ENCODE measurements around the gene KCNQ1.

Gene KCNQ1

DNA sequence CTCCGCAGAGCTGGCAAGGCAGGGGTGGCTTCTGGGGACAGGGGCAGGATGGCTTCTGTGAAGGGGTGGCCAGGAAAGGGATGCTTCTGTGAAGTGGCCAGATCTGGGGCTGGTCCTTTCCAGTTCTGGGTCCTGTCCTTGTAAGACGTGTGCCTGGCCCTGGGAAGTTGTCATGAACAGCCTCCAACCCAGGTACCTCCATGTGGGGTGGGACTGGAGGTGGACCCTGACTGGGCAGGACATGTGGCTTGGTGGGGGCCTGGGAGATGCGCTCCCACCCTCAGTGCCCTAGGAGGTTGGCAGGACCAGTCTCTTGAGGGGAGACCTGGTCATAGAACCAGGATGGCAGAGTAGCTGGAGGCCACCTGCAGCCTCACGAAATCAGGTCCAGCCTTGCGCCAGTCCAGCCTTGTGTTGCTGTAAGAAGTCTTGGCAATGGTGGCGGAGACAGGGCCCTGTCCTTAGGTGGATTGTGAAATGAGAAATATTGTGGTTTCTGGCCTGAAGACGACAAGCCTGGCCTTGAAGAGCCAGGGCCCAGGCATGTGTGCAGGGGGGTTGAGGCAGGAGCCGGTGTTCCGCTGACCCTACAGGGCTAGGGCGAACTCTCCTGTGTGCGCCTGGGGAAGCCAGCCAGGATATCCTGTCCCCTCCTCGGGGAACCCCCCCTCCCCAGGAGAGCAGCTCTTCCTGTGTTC lies 2.6 kb downstream of the KCNQ1 start:
- H3K9me3 Mint-ChIP-seq, result no peaks in the 10 kb centered on the region
- peaks cover 14% of the 10 kb centered on the region for H3K27me3 Mint-ChIP-seq
- peaks cover 56% of the 10 kb centered on the region for H3K36me3 Mint-ChIP-seq (ENCODE audit: low read depth)
- peaks cover 56% of the 10 kb centered on the region for H3K4me1 Mint-ChIP-seq (ENCODE audit: low read depth)
- intact Hi-C loops (cut with micrococcal nuclease), result loop anchor here (5.0 kb wide), 3 partner anchors 40 to 445 kb away; no protein-coding TSS in a partner anchor
- H3K4me3 Mint-ChIP-seq, result peak overlapping the region; percentile 93
- peak overlapping the region; percentile 86 for H3K27ac Mint-ChIP-seq

- peaks cover 63% of the 10 kb centered on the region for H3K36me3 Mint-ChIP-seq (ENCODE audit: low read depth)
- H3K27ac Mint-ChIP-seq, result peak overlapping the region; percentile 86
- peaks cover 56% of the 10 kb centered on the region for H3K4me1 Mint-ChIP-seq (ENCODE audit: low read depth)
- no peaks in the 10 kb centered on the region for H3K9me3 Mint-ChIP-seq
- intact Hi-C loops (cut with micrococcal nuclease), result loop anchor here (5.0 kb wide), 3 partner anchors 39 to 444 kb away; no protein-coding TSS in a partner anchor
- peaks cover 11% of the 10 kb centered on the region for H3K27me3 Mint-ChIP-seq
- H3K4me3 Mint-ChIP-seq, result peak overlapping the region; percentile 93
These were observed 3.3 kb downstream of the KCNQ1 start for GRCh38 chr11:2447951-2448650.

- H3K27me3 Mint-ChIP-seq, result peaks cover 4% of the 10 kb centered on the region
- H3K4me3 Mint-ChIP-seq, result no peak overlapping the region
- H3K36me3 Mint-ChIP-seq (ENCODE audit: low read depth), result peaks cover 70% of the 10 kb centered on the region
- peaks cover 51% of the 10 kb centered on the region for H3K4me1 Mint-ChIP-seq (ENCODE audit: low read depth)
- peak overlapping the region; percentile 45 for H3K27ac Mint-ChIP-seq
- intact Hi-C loops (cut with micrococcal nuclease), result loop anchor here (5.0 kb wide), 3 partner anchors 38 to 443 kb away; no protein-coding TSS in a partner anchor
- H3K9me3 Mint-ChIP-seq, result no peaks in the 10 kb centered on the region
These were observed 4.1 kb downstream of the KCNQ1 start for GRCh38 chr11:2448661-2449547.

- Mint-ChIP-seq H3K9me3 (no peaks in the 10 kb centered on the region), H3K27ac (no peak overlapping the region), H3K27me3 (no peaks in the 10 kb centered on the region), H3K4me1 (ENCODE audit: low read depth) (peaks cover 51% of the 10 kb centered on the region), H3K36me3 (ENCODE audit: low read depth) (peaks cover 70% of the 10 kb centered on the region), H3K4me3 (no peak overlapping the region)
- intact Hi-C loops (cut with micrococcal nuclease), result loop anchor here (5.0 kb wide), 3 partner anchors 38 to 443 kb away; no protein-coding TSS in a partner anchor
These were observed 4.9 kb downstream of the KCNQ1 start for GRCh38 chr11:2449548-2450320.

DNA sequence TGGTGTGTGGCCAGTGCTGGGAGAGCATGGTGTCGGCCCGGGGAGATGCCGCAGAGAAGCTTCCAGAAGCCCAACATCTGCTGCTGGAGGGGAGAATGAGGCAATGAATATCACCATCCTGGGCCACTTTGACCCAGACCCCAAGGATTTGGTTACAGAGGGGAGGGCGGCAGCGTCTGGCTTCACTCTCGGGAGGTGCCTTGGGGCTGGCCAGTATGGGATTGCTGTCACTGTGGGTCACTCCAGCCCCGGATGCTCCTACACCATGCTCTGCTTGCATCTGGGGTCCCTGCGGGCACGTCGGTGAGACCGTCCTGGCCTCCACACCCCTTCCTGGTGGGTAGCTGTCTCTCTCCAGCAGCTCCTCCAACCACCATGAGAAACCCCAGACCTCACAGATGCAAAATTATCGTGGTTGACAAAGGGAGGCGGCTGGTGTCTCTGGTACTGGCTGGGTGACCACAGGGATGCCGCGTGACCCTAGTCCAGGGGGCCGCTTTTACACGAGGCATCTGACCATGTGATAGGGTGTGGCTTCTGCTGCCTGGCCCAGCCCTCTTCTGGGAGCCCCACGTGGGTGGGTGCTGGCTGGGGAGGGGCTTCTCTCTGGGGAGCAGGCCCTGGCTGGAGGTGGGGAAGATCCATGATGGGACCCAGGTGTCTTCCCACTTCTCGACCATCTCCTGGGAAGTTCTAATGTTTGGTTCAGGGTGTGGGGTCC lies 5.7 kb downstream of the KCNQ1 start:
- intact Hi-C loops (cut with micrococcal nuclease), result no loop called here

DNA sequence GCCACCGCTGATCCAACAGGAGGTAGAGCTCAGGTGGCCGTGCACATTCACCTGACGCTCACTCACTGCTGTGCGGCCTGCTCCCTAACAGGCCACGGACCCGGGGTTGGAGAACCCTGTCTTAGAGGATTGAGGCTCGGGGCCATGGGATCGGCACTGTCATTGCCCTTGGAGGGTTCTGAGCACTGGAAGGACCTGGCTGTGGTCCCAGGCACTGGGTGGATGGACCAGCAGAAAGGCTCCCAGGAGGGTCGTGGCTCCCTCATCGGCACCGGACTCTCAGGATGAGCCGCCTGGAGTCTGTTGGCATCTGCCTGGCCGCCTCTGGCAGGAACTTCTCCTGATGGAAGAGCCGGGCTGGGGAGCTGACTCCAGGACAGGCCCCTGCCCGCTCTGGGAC lies 6.5 kb downstream of the KCNQ1 start:
- no peaks in the 10 kb centered on the region for H3K9me3 Mint-ChIP-seq
- H3K4me3 Mint-ChIP-seq, result no peak overlapping the region
- H3K36me3 Mint-ChIP-seq (ENCODE audit: low read depth), result peaks cover 64% of the 10 kb centered on the region
- no peaks in the 10 kb centered on the region for H3K27me3 Mint-ChIP-seq
- H3K4me1 Mint-ChIP-seq (ENCODE audit: low read depth), result peaks cover 38% of the 10 kb centered on the region
- intact Hi-C loops (cut with micrococcal nuclease), result no loop called here
- H3K27ac Mint-ChIP-seq, result no peak overlapping the region

More for the DNA sequence above, 5.7 kb downstream of the KCNQ1 start:
- peaks cover 47% of the 10 kb centered on the region for H3K4me1 Mint-ChIP-seq (ENCODE audit: low read depth)
- no peaks in the 10 kb centered on the region for H3K27me3 Mint-ChIP-seq
- H3K9me3 Mint-ChIP-seq, result no peaks in the 10 kb centered on the region
- H3K27ac Mint-ChIP-seq, result no peak overlapping the region
- H3K4me3 Mint-ChIP-seq, result no peak overlapping the region
- peaks cover 66% of the 10 kb centered on the region for H3K36me3 Mint-ChIP-seq (ENCODE audit: low read depth)

GRCh38 chr11:2451916-2452315 lies 7.1 kb downstream of the KCNQ1 start:
- Mint-ChIP-seq H3K27ac (no peak overlapping the region), H3K36me3 (ENCODE audit: low read depth) (peaks cover 64% of the 10 kb centered on the region), H3K4me3 (no peak overlapping the region), H3K27me3 (no peaks in the 10 kb centered on the region), H3K9me3 (no peaks in the 10 kb centered on the region), H3K4me1 (ENCODE audit: low read depth) (peaks cover 33% of the 10 kb centered on the region)
- intact Hi-C loops (cut with micrococcal nuclease), result no loop called here

GRCh38 chr11:2452321-2453012 lies 7.7 kb downstream of the KCNQ1 start:
- Mint-ChIP-seq H3K9me3 (no peaks in the 10 kb centered on the region), H3K27me3 (no peaks in the 10 kb centered on the region), H3K4me3 (no peak overlapping the region), H3K36me3 (ENCODE audit: low read depth) (peaks cover 59% of the 10 kb centered on the region), H3K27ac (no peak overlapping the region), H3K4me1 (ENCODE audit: low read depth) (peaks cover 27% of the 10 kb centered on the region)
- intact Hi-C loops (cut with micrococcal nuclease), result no loop called here

- Mint-ChIP-seq H3K36me3 (ENCODE audit: low read depth) (peaks cover 53% of the 10 kb centered on the region), H3K9me3 (no peaks in the 10 kb centered on the region), H3K4me3 (no peak overlapping the region), H3K27ac (no peak overlapping the region), H3K4me1 (ENCODE audit: low read depth) (peaks cover 18% of the 10 kb centered on the region), H3K27me3 (no peaks in the 10 kb centered on the region)
- intact Hi-C loops (cut with micrococcal nuclease), result no loop called here
These were observed 8.6 kb downstream of the KCNQ1 start for GRCh38 chr11:2453436-2453835.

DNA sequence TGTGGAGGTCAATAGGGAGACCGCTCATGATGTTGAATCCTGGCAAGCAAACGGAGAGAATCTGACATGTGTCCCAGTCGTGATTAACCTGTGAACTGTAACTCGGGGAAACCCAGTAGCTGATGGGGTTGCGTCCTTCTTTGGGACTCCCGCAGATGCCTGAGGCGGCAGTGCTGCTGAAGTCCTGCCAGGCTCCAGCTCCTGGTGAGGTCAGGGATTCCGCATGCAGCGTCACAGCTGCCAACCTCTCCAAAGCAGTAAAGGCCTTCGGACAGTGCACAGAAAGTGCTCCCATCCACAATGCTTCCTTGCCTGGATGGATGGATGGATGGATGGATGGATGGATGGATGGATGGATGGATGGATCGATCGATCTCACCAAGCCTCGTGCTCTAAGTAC lies 13.5 kb downstream of the KCNQ1 start:
- Mint-ChIP-seq H3K4me3 (no peak overlapping the region), H3K27ac (no peak overlapping the region)
- intact Hi-C loops (cut with micrococcal nuclease), result no loop called here

GRCh38 chr11:2459016-2459725 lies 14.4 kb downstream of the KCNQ1 start:
- Mint-ChIP-seq H3K36me3 (ENCODE audit: low read depth) (peaks cover 32% of the 10 kb centered on the region), H3K27ac (peak overlapping the region; percentile 30), H3K4me3 (no peak overlapping the region), H3K27me3 (peaks cover 3% of the 10 kb centered on the region), H3K9me3 (no peaks in the 10 kb centered on the region), H3K4me1 (ENCODE audit: low read depth) (peaks cover 54% of the 10 kb centered on the region)
- intact Hi-C loops (cut with micrococcal nuclease), result no loop called here

More for the DNA sequence above, 13.5 kb downstream of the KCNQ1 start:
- Mint-ChIP-seq H3K9me3 (no peaks in the 10 kb centered on the region), H3K36me3 (ENCODE audit: low read depth) (peaks cover 28% of the 10 kb centered on the region), H3K4me1 (ENCODE audit: low read depth) (peaks cover 47% of the 10 kb centered on the region), H3K27me3 (peaks cover 2% of the 10 kb centered on the region)
